GM12865 (cell line): Measurements from ENCODE around the gene CDH4.

Experiments
- DNase-seq: peaks from one replicate; pipeline ENCODE4 v3.0.0; 2010; ENCODE audit warnings: low read depth
- H3K4me3 ChIP-seq: 2 replicates; pipeline ENCODE4 v1.5.1; 2011; ENCODE audit warnings: mild to moderate bottlenecking, low read depth, low read length, control low read depth
- CTCF ChIP-seq: IDR thresholded peaks from 2 replicates; pipeline ENCODE4 v1.5.1; 2011; ENCODE audit warnings: low read length, control low read depth, low read depth, inconsistent platforms; ENCODE audit not compliant: insufficient read depth; ENCODE audit errors: missing control alignments

The CDH4 gene

GRCh38 chr20:61346996-61347395 is 94.9 kb downstream of the CDH4 start:
- TF ChIP-seq CTCF: no peak
- H3K4me3 ChIP-seq: no peak overlapping the region
- DNase-seq: no peak

GRCh38 chr20:61347443-61347842 is 95.4 kb downstream of the CDH4 start:
- TF ChIP-seq CTCF: no peak
- no peak for DNase-seq
- H3K4me3 ChIP-seq: no peak overlapping the region

GRCh38 chr20:61349447-61350165 is 97.5 kb downstream of the CDH4 start:
- no peak for TF ChIP-seq CTCF
- H3K4me3 ChIP-seq: no peak overlapping the region
- no peak for DNase-seq

GRCh38 chr20:61350500-61351250 is 98.6 kb downstream of the CDH4 start:
- H3K4me3 ChIP-seq: no peak overlapping the region
- no peak for TF ChIP-seq CTCF
- DNase-seq: no peak

- TF ChIP-seq CTCF: no peak
- DNase-seq: no peak
- no peak overlapping the region for H3K4me3 ChIP-seq
Measured at GRCh38 chr20:61352346-61353260, 100.5 kb downstream of the CDH4 start.

GRCh38 chr20:61353261-61354000 is 101.4 kb downstream of the CDH4 start:
- no peak for TF ChIP-seq CTCF
- H3K4me3 ChIP-seq: no peak overlapping the region
- DNase-seq: no peak
